CD4-positive, alpha-beta T cell treated with Interleukin-2 at 100 ng/mL for 4 hours (primary cell): ENCODE data around the gene FOXL1.

Experiments used
- DNase-seq: peaks from one replicate; pipeline ENCODE4 v3.0.0-alpha.2; 2020; ENCODE audit warnings: low spot score

FOXL1 gene

DNA sequence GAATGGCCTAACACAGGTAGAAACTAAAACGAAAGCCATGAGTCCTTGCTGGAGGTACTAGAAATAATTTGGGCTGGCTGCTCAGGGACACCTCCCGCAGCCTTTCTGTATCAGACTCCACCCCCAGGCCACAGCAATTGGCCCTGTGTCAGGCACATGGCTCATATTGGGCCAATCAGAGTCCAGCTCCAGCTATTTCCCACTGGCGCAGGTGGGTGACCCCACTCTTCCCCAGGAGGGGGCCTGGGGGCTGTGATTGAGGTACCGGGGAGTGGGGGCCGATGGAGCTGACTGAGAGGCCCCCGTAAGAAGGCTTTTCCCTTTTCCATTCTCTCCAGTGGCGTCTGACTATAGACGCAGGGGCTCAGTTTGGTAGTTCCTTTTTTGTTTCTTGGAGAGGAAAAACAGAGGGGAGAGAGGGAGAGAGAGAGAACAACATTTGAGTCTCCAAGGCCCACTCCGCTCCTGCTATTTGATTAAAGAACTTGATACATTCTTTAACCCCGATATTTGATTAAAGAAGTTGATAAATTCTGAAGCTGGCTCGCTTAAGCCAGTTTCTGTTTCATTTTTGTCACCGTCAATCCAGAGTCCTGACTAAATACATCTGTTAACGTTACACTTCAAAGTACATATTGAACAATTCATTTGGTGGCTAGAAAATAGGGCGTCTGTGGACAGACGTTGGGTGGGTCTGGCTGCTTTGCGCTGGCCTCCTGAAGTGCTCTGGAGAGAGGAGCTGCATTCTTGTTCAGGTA lies 26.3 kb downstream of the FOXL1 start:
- peak; percentile 35 for DNase-seq

DNA sequence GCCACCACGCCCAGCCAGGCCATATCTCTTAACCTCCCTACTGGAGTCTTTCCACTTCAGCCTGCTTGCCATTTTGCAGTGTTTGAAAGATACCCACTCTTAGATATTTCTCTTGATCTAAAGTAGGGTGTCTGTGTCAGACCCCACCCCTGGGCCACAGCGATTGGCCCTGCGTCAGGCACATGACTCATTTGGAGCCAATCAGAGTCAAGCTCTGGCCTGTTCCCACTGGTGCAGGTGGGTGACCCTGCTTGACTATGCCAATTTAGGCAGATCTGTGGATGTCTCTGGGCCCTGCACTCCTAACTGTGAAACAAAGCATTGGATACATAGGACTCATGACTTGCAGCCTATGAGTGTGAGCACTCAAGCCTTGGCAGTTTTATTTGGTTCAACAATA lies 27.6 kb downstream of the FOXL1 start:
- no peak for DNase-seq

DNA sequence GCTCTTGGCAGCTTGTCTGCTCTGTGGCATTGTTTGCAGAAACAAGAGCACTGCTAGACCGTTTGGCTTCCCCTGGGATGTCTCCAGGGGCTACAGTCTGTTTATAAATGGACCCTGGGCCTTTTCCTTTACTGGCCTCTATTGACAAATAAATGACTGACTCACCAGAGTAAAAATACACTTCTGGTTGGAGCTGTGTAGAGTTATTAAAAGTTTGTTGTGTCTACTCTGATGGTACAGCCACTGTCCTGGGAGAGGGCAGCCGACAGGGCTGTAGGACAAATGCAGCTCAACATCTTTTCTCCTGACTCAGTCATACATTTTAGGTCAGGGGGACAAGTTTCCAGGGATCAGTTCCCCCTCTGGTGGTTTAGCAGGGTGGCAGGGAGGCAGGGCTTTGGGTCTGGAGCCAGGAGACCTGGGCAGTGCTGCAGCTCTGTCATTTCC lies 30.0 kb downstream of the FOXL1 start:
- DNase-seq = no peak

DNA sequence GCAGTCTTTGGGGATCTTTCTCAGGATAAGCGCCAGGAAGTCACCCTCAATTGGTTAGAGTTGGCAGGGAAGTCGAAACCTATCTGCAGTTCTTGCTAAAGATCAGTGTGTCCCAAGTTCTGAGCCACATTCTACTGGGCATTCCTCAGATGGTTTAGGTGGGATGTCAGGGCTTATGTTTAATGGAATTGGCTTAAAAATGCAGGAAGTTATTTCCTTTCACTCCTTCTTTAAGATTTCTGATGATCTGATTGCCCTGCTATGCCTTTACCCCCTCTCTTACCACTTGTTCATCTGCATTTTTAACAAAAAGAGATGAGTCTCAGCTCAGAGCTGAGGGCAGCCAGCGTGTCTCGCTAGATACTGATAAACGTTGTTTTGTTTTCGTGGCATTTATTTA lies 30.8 kb downstream of the FOXL1 start:
- no peak for DNase-seq

DNA sequence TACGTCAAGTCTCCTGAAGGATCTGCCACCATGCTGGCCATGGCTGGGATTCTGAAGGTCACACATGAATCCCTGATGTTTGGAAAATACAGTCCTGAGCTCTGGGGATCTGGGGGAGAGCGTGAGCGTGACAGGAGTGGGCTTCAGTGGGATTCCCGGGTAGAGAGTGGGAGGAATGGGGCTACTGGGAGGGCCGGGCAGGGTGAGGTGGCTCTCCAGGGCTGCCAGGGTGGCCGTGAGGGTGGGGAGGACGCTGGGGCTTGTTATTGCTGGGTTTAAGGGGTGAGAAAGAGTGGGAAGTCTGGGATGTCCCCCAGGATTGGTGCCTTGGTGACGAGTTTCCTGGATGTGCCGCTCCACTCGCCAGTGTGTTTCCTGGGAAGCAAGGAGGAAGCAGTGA lies 31.3 kb downstream of the FOXL1 start:
- DNase-seq = no peak

DNA sequence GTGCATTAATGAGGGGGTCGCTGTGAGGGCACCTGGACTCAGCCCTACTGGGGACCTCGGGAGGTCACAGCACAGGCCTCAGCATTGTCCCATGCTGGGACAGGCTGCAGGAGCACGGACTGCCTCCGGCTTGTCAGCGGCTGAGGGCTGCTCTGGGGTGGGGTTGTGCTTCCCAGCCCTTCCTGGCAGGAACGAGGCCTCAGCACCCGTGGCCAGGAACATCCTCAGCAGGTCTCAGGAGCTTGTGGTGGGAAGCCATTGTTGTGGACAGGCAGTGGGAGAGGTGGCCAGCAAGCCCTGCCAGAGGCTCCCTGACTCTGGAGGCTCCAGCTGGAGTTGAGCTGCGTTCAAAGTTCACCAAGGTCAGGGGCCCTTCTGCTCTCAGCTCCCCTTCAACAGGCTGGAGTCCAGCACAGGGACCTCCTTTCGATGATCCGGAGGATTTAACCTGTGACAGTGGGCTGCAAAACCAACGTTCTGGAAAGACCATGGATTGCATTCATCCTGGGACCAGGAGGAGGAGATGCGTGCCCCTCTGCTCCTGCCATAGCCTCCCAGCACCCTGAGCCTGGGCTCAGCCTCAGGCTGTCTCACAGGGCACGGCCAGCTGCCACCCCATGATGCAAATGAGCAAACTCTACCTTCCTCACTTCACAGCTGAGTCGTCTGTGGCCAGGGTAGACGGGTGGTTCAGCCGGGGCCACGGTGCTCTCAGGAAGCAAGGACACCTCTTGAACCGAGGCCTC lies 32.6 kb downstream of the FOXL1 start:
- no peak for DNase-seq

DNA sequence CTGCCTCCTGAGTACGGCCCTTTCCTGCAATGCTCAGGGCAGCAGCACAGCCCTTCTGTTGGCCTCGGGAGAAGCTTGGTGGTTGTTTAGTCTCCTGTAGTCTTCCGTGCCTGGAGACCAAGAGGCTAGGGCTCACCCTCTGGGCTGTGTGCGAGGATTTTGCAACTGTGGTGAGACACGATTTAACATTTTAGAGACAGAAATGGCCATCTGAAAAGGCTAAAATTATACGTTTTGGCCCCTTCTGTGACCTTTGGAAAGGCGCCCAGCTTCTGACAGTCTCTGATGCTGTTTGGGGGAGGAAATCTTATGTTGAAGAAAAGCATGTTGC lies 33.1 kb downstream of the FOXL1 start:
- DNase-seq = no peak

DNA sequence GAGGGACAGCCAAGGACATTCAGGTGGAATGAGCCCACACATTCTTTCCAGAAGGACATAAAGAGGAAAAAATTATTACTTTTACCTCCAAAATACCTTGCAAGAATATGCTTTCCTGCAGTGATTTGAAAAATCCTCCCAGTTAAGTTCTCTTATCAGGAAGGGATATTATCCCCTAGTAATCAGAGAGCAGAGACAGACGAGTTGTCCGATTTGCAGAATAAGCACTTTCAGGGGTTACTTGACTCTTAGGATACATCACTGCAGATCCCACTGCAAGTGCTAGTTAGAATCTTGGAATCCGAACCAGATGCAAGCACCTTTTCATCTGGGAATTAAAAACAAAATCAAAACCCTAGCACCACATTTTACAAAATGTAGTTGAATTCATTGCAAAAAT lies 33.6 kb downstream of the FOXL1 start:
- no peak for DNase-seq

DNA sequence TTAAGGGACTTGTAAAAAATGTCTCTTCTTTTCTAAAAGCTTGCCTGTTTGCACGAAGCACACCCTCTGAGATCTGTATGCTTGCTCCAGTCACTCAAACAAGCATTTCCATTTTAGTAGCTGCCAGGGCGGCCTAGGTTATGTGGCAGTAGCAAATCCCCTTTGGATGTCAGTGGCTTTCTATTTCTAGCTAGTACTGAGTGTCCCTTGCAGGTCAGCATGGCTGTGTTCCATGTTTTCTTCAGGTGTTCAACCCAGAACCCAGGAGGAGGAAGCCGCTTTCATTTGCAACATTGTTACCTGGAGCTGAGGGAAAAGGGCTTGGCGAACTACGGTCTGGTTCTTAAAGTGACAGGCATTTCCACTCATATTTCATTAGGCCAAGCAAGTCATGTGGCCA lies 36.4 kb downstream of the FOXL1 start:
- no peak for DNase-seq

DNA sequence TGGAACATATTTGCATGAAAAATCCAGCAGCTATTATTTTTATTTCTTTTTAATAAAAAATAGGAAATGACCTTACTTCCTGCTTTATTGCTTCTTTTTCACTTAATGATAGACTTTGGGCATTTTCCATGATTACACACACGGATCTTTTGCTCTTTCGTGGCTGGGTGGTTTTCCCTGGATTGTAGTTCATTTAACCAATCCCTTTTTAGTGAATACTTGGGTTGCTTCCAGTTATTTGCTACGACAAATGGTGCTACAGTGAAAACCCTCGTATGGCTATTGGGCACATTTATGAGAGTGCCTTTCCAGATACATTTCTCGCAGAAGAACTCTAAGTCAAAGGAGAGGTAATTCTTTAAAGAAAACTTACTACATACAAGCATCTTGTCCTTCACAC lies 38.6 kb downstream of the FOXL1 start:
- no peak for DNase-seq

DNA sequence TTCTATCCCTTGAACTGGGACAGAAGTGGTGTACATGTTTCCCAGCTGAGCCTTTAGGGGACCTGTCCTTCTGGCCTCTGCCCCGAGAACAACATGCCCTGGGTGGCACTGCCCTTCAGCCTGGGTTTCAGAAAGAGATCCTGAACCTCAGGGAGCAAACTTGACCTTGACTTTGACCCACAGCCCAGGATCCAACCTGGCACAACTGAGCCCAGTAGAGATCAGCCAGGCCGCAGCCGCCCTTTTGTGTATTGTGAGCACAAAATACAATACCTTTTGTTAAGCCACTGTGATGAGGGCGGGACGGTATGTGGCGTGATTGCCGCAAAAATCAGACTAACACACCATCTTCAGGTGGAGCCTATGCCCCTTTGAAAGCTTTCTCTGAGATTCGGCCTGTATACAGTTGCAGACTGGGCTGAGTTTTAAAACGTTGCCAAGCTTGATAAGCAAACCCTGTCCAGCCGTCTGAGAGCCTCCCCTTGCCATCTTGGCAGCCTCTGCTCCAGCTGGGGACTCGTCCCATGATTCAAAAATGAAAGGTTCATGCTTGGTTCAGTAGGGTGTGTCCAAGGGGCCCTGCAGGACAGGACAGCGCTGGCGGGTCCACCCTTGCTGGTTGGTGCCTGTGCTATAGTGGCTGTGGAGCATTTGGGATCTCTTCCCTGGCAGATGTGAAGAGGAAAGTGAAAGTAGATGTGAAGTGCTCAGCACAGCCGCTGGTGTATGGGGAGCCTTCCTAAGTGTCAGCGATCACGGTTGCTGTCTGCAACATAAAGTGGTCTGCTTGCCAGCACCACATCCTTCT lies 40.3 kb downstream of the FOXL1 start:
- DNase-seq = no peak

DNA sequence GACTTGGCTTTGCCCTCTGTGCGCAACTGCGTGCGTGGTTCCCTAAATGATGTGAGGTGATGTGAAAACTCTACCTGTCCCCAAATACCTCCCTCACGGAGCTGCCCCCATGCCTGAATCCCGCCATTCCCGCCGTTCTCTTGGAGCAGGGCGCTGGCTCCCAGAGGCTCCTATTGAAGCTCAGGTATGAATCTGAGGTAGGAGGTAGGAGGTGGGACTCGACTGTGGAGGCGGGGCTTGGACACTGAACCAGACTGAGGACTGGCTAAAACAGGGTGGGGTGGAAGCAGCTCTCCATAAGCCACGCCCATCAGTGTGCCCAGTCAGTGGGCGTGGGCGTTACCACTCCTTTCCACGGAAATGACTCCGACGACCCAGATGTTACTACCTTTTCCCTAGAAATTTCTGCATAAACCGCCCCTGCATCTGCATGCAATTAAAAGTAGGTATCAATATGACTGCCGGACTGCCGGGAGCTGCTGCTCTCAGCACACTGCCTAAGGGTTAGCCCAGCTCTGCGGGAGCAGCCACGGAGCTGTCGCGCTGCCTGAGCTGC lies 41.0 kb downstream of the FOXL1 start:
- DNase-seq = no peak

DNA sequence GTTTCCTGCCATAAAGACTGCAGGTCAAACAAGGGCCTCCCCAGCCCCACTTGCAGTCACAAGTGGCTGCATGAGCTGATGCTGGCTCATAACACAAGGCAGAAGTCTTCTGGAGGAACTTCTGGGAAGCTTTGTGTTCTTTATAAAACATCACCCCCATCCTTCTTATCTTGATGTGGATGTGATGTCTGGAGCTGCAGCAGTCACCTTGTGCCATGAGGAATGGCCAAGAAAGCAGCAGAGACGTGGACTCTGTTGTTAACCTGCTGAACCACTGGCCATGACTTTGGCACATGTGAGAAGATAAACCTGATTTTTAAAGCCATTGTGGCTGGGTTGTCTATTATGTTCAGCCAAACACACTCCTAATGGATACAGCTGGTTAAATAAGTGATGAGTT lies 41.8 kb downstream of the FOXL1 start:
- no peak for DNase-seq

DNA sequence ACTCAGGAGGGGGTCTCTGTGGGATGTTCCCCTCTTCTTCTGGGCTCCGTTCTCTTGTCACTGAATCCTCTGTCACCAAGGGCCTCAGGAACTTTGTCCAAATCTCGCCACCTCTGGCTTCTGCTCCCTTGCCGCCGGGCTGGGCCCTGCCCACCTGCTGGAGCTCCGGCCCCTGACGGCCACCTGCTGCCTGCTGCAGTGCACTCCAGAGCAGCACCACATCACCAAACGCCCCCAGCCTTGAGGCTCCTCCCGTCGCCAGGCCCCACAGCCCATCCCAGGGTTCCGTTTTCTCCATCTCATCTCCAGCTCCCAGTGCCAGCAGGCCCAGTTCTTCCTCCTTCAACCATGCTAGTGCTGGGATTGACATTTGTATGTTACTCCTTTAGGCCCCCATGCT lies 43.6 kb downstream of the FOXL1 start:
- DNase-seq = no peak

DNA sequence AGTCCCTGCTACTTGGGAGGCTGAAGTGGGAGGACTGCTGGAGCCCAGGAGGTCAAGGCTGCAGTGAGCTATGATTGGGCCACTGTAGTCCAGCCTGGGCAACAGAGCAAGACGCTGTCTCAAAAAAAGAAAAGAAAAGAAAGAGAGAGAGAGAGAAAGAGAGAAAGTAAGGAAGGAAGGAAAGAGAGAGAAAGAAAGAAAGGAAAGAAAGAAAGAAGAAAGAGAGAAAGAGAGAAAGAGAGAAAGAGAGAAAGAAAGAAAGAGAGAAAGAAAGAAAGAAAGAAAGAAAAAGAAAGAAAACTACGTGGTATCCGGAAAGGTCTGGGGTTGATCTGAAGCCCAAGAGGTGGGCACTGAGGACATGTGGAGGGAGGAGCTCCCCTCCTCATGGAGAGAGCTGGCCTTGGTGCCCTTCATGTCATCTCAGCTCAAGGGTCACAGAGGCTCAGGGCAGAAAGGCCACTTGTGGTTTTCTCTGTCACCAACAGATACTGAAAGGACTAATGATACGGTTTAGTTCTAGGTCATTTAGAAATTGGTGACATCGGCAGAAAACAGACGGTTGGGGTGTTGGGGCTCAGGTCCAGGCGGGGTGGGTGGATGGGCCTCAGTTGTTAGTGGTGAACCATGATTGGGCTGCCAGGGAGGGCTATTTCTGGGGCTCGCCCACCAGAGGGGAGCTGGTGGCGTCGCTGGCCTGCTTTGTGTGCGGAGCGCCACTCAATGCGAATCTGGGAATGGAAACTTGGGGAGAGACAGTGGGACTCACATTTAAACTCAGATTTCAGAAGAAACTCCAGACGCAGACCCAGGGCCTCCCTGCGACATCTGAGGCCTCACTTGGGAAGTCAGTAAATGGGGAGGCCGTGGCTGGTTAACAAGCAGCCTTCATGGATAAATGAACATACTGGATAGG lies 44.6 kb downstream of the FOXL1 start:
- no peak for DNase-seq

DNA sequence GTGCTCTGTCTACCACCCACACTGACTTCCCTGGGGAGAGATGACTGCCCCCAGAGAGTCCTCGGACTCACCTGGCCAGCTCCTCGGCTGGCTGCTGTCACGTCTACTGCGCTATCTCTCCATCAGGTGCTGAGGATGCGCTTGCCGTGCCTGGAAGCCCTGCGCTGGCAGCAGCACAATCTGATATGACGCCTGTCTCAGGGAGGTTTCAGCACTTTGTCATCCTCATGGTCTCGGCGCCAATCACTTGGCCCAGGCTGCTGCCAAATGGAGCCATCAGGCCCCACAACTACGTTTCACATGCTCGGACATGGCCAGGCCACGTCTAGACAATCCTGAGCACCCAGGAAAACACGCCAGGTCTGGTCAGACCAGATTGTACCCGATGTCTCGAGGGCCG lies 46.7 kb downstream of the FOXL1 start:
- DNase-seq = no peak

DNA sequence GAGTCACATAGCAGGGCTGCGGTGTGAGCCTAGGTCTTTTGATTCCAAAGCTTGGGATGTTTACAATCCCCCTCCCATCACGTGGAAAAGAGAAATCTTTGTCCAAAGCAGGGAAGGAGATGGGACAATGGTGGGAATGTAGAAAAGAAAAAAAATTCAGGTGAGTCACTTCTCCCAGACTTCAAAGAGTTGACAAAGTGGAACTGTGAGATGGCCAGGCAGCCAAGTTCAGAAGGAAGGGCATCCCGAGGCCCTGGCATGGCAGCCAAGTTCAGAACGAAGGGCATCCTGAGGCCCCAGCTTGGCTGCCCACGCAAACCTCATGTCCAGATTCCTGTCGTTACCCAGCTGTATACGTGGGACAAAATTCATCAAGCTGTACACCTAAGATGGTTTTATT lies 47.5 kb downstream of the FOXL1 start:
- DNase-seq = no peak

DNA sequence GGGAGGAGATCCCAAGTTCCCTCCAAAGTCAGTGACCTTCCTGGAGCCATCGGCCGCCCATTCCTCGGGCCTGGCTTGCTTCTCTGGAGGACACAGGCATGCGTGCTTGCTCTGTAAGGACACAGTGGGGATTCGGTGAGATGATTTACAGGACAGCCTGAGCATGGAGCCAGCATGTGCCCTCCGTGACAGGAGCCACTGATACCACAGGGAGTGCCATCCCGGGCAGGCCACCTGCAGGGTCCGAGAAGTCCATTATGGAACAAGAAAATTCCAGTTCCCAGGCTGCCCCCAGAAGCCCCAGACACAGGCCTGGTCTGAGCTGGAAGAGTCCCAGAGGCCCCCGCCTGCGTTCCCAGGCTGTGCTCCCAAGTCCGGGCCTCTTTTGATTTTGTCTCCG lies 47.9 kb downstream of the FOXL1 start:
- no peak for DNase-seq

DNA sequence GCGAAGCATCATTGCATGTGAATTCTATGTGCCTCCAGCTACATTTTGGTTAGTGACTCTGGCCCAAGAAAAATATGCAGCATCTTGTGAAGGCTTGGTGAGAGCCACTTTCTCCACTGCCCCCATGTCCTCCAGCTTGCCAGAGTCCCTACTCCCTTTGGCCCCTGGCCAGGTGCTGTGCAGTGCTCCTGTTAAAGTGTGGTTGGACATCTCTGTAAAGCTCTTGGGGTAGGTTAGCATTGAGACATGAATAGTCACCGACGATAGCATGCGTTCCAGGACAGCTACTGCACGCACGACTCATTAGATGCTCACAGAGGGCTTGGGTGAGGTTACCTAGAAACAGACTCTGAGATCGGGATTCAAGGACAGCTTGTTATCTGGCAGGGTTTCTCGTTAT lies 48.6 kb downstream of the FOXL1 start:
- no peak for DNase-seq

DNA sequence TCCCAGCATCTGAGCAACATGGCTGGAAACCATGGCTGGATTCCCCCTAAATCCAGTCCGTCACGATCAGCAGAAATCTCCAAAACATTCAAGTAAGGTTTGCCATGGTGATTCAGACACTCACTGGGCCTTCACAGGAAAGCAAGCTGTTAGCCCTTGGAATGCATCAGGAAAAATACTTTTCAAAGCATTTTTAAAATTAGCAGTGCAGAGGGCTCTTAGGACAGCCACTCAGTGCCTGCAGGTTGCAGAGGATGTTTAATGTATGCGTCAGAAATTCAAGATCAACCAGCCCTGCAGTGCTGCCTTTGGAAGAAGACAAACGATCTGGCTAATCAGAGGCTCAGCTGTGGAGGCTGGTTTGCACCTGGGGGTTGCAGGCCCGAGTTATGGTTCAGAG lies 50.3 kb downstream of the FOXL1 start:
- DNase-seq = no peak

DNA sequence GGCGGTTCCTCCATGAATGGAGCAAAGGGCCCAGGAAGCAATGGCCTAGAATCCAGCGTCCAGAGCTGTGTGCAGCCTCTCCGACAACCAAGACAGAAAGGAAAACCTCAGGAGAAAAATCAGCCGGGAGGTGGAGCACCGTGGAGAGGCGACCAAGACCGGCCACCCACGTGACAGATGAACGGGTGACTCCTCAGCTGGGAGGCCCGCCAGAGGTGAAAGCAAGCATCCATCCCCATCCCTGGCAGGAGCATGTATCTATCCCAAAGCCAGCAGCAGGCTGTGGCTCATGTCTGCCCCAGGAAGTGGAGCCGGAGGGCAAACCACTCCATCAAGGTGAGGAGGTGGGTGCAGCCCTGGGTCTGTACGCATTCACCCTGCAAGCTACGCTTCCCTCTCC lies 52.1 kb downstream of the FOXL1 start:
- DNase-seq = no peak

DNA sequence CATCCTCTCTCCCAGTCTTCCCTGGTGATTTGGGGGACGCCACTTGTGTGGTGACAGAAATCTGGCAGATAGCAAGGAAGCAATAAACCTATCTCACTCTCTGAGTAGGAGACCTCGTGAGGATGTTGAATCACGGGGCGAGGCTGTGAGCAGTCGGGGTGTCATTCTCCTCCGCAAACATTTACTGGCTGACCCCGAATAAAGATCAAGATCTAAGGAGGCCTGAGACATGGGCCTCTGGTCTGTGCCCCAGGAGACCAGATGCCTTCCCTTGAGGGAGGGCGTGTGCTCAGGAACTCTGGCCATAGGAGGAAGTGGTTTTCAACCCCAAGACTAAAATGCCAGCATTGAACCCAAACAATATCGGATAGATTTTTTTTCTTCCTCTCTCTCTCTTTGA lies 53.1 kb downstream of the FOXL1 start:
- no peak for DNase-seq
